WI38 (cell line): Measurements from ENCODE around the gene C1RL.

Experiments
- H3K4me3 ChIP-seq: 2 replicates; pipeline ENCODE4 v1.5.1; 2011; ENCODE audit warnings: low read depth, mild to moderate bottlenecking, control low read depth, low read length
- CTCF ChIP-seq: IDR thresholded peaks from 2 replicates; pipeline ENCODE4 v1.5.1; 2012; ENCODE audit warnings: low read depth, mild to moderate bottlenecking, control low read depth, low read length

The C1RL gene

GRCh38 chr12:7047306-7047705 is 61.7 kb downstream of the C1RL start:
- no peak overlapping the region for H3K4me3 ChIP-seq

GRCh38 chr12:7046383-7047105 is 62.5 kb downstream of the C1RL start:
- no peak for TF ChIP-seq CTCF
- no peak overlapping the region for H3K4me3 ChIP-seq

More at GRCh38 chr12:7047306-7047705, 61.7 kb downstream of the C1RL start:
- TF ChIP-seq CTCF: no peak

DNA sequence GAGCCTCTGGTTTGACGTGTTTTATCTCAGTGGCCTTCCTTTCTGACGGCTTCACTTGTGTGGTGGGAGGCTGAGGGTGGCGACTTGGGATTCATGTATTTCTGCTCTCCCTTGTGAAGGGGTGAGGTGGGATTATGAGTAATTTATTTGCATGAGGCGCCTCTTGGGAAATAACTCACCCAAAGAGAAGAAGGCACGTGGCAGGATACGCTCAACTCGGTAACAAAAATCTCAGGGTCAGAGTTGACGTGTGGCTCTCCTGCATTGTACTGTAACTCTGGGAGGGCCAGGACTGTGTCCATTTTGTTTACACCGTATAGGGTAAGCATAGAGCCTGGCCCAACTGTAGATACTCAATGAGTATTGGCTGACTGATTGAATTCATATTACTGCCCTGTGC is 63.1 kb downstream of the C1RL start:
- TF ChIP-seq CTCF: no peak
- H3K4me3 ChIP-seq: no peak overlapping the region
